Ovary (tissue), 3 donors: ENCODE data around the gene C1orf56.

Experiments used
- CTCF ChIP-seq, 3 donors: fragments of 450-650 bp in 2 of 3; fragments of 200-600 bp in 1 of 3; IDR thresholded peaks; one replicate each; pipeline versions ENCODE4 v1.5.1 to v1.8.0; 2016 to 2022; ENCODE audit warnings: antibody characterized with exemption in 3 of 3, mild to moderate bottlenecking in 1 of 3
- EP300 ChIP-seq: sonication (generic); formaldehyde crosslinking; IDR thresholded peaks from one replicate; pipeline ENCODE4 v1.6.1; 2017; ENCODE audit warnings: antibody characterized with exemption
- POLR2A ChIP-seq: fragments of 450-650 bp; IDR thresholded peaks from one replicate; pipeline ENCODE4 v1.6.1; 2017; ENCODE audit warnings: antibody characterized with exemption, mild to moderate bottlenecking, moderate library complexity
- donor health status: DM: no; HTN: no; CAD: no.

GRCh38 chr1:151060007-151060656 is 12.6 kb downstream of the C1orf56 start, which contains the start of gene MLLT11:
- TF ChIP-seq CTCF (IDR thresholded peaks at IDR 0.05): no peak
- TF ChIP-seq POLR2A: no peak
- no peak for TF ChIP-seq EP300
